Trophoblast cell (in vitro differentiated cells and primary cell): ENCODE results near the gene SPACDR.

Experiments used
- DNase-seq, 2 donors: peaks; one replicate each; pipeline ENCODE4 v3.0.0-alpha.2; 2016
- H2AFZ ChIP-seq: 2 replicates; pipeline ENCODE4 v1.6.1; 2013; ENCODE audit warnings: low read length, moderate library complexity, mild to moderate bottlenecking; ENCODE audit not compliant: insufficient read depth, poor library complexity
- H2AK5ac ChIP-seq: 2 replicates; pipeline ENCODE4 v1.6.1; 2013; ENCODE audit warnings: mild to moderate bottlenecking, low read length
- H2BK120ac ChIP-seq: 2 replicates; pipeline ENCODE4 v1.6.1; 2013; ENCODE audit warnings: low read length, mild to moderate bottlenecking, moderate library complexity; ENCODE audit not compliant: insufficient read depth, poor library complexity
- H2BK12ac ChIP-seq: 2 replicates; pipeline ENCODE4 v1.6.1; 2013; ENCODE audit warnings: mild to moderate bottlenecking, low read length, moderate library complexity
- H2BK5ac ChIP-seq: 2 replicates; pipeline ENCODE4 v1.6.1; 2013; ENCODE audit warnings: low read length, low read depth, moderate library complexity, mild to moderate bottlenecking; ENCODE audit not compliant: poor library complexity
- H3K14ac ChIP-seq: 2 replicates; pipeline ENCODE4 v1.6.1; 2013; ENCODE audit warnings: mild to moderate bottlenecking, low read length
- H3K18ac ChIP-seq: 2 replicates; pipeline ENCODE4 v1.6.1; 2013; ENCODE audit warnings: mild to moderate bottlenecking, low read length
- H3K23ac ChIP-seq: 2 replicates; pipeline ENCODE4 v1.6.1; 2013; ENCODE audit warnings: low read length
- H3K27ac ChIP-seq: 2 replicates; pipeline ENCODE4 v1.5.1; 2013; ENCODE audit warnings: low read depth, mild to moderate bottlenecking, inconsistent platforms, low read length, moderate library complexity
- H3K27me3 ChIP-seq: 2 replicates; pipeline ENCODE4 v1.6.1; 2013; ENCODE audit warnings: inconsistent platforms, mild to moderate bottlenecking, low read length, moderate library complexity; ENCODE audit not compliant: insufficient read depth
- H3K36me3 ChIP-seq, 2 experiments: 1 replicate in 1 of 2; 2 replicates in 1 of 2; pipeline ENCODE4 v1.6.1; 2013; ENCODE audit warnings: low read length in 2 of 2, mild to moderate bottlenecking in 2 of 2, moderate library complexity in 1 of 2; ENCODE audit not compliant: insufficient read depth in 2 of 2, control insufficient read depth in 1 of 2
- H3K4ac ChIP-seq: 2 replicates; pipeline ENCODE4 v1.6.1; 2013; ENCODE audit warnings: low read depth, mild to moderate bottlenecking, low read length, moderate library complexity
- H3K4me1 ChIP-seq, 2 experiments: 1 replicate in 1 of 2; 2 replicates in 1 of 2; pipeline ENCODE4 v1.6.1; 2013; ENCODE audit warnings: low read length in 2 of 2, mild to moderate bottlenecking in 2 of 2, moderate library complexity in 1 of 2; ENCODE audit not compliant: insufficient read depth in 2 of 2, control insufficient read depth in 1 of 2
- H3K4me2 ChIP-seq: 2 replicates; pipeline ENCODE4 v1.6.1; 2013; ENCODE audit warnings: inconsistent platforms, mild to moderate bottlenecking, low read length, moderate library complexity
- H3K4me3 ChIP-seq: 2 replicates; pipeline ENCODE4 v1.5.1; 2013; ENCODE audit warnings: mild to moderate bottlenecking, low read depth, low read length, inconsistent platforms
- H3K79me1 ChIP-seq: one replicate; pipeline ENCODE4 v1.6.1; 2013; ENCODE audit warnings: low read length
- H3K79me2 ChIP-seq: 2 replicates; pipeline ENCODE4 v1.6.1; 2013; ENCODE audit warnings: low read length, mild to moderate bottlenecking; ENCODE audit not compliant: control insufficient read depth, insufficient read depth, poor library complexity
- H3K9ac ChIP-seq: 2 replicates; pipeline ENCODE4 v1.6.1; 2013; ENCODE audit warnings: mild to moderate bottlenecking, low read length
- H3K9me3 ChIP-seq: 2 replicates; pipeline ENCODE4 v1.6.1; 2013; ENCODE audit warnings: low read depth, mild to moderate bottlenecking, control low read depth, inconsistent platforms, low read length; ENCODE audit not compliant: insufficient read depth
- H4K12ac ChIP-seq: 2 replicates; pipeline ENCODE4 v1.6.1; 2013; ENCODE audit warnings: low read depth, mild to moderate bottlenecking, low read length, moderate library complexity
- H4K8ac ChIP-seq: 2 replicates; pipeline ENCODE4 v1.6.1; 2013; ENCODE audit warnings: low read depth, mild to moderate bottlenecking, low read length, moderate library complexity
- H4K91ac ChIP-seq: one replicate; pipeline ENCODE4 v1.6.1; 2013; ENCODE audit warnings: low read depth, mild to moderate bottlenecking, low read length, moderate library complexity
- WGBS: extraction: QIAGEN DNeasy Blood & Tissue Kit; methylation state at CpG from one replicate; pipeline ENCODE4 v1.1.7; 2013; ENCODE audit warnings: missing lambda C conversion rate; ENCODE audit not compliant: insufficient read length, insufficient coverage; ENCODE audit errors: extremely low coverage; 5-methylcytosine and 5-hydroxymethylcytosine counted together

Gene SPACDR

GRCh38 chr7:100465299-100465698, 1.2 kb upstream of the SPACDR start:
- Histone ChIP-seq H2BK12ac (no peak overlapping the region), H3K9me3 (peaks cover 2% of the 10 kb centered on the region), H4K12ac (no peak overlapping the region), H3K27me3 (no peaks in the 10 kb centered on the region), H2BK5ac (no peak overlapping the region), H3K9ac (no peak overlapping the region), H3K27ac (no peak overlapping the region), H3K23ac (no peak overlapping the region), H3K14ac (no peak overlapping the region), H4K91ac (no peak overlapping the region), H3K4ac (no peak overlapping the region), H3K79me1 (no peaks in the 10 kb centered on the region), H3K36me3 (peaks cover 8 to 19% of the 10 kb centered on the region in 2 experiments), H3K4me1 (no peaks in the 10 kb centered on the region), H2BK120ac (no peak overlapping the region), H4K8ac (no peak overlapping the region), H3K4me3 (no peak overlapping the region), H2AFZ (no peak overlapping the region), H2AK5ac (no peak overlapping the region), H3K4me2 (no peak overlapping the region), H3K18ac (no peak overlapping the region), H3K79me2 (no peaks in the 10 kb centered on the region)
- DNase-seq = no peak
- no CpG with 5 or more reads among the region's 8 CpGs for WGBS

GRCh38 chr7:100464791-100465190, 731 bp upstream of the SPACDR start:
- H3K79me1 ChIP-seq = no peaks in the 10 kb centered on the region

DNA sequence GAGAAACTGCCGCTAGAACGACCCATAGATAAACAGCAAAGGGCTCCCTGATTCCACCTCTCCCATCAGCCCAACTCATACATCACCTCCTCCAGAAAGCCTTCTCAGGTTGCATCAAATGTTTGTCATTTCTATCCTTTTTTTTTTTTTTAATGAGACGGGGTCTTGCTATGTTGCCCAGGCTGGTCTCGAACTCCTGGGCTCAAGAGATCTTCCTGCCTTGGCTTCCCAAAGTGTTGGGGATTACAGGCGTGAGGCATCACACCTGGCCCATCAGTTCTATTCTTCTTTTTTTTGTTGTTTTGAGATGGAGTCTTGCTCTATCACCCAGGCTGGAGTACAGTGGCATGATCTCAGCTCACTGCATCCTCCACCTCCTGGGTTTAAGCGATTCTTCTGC, 7.0 kb downstream of the SPACDR start:
- Histone ChIP-seq H3K14ac (no peak overlapping the region), H3K4me3 (no peak overlapping the region), H3K18ac (no peak overlapping the region), H3K36me3 (no peaks in the 10 kb centered on the region), H3K9me3 (no peaks in the 10 kb centered on the region), H3K27me3 (no peaks in the 10 kb centered on the region), H3K4ac (no peak overlapping the region), H3K4me2 (no peak overlapping the region), H4K8ac (no peak overlapping the region), H3K79me1 (no peaks in the 10 kb centered on the region), H3K23ac (no peak overlapping the region), H3K79me2 (no peaks in the 10 kb centered on the region), H2BK12ac (no peak overlapping the region), H3K27ac (no peak overlapping the region), H2BK120ac (no peak overlapping the region), H2AFZ (no peak overlapping the region), H2AK5ac (no peak overlapping the region), H3K9ac (no peak overlapping the region), H3K4me1 (no peaks in the 10 kb centered on the region), H4K91ac (no peak overlapping the region), H2BK5ac (no peak overlapping the region), H4K12ac (no peak overlapping the region)
- DNase-seq = no peak
- no CpG with 5 or more reads among the region's 6 CpGs for WGBS

More at GRCh38 chr7:100464791-100465190, 731 bp upstream of the SPACDR start:
- Histone ChIP-seq H2AK5ac (no peak overlapping the region), H3K4me1 (no peaks in the 10 kb centered on the region), H3K79me2 (no peaks in the 10 kb centered on the region), H4K12ac (no peak overlapping the region), H2BK12ac (no peak overlapping the region), H3K27me3 (no peaks in the 10 kb centered on the region), H3K4me2 (no peak overlapping the region), H3K9me3 (peaks cover 2% of the 10 kb centered on the region), H3K27ac (no peak overlapping the region), H4K91ac (no peak overlapping the region), H3K18ac (no peak overlapping the region), H3K4me3 (no peak overlapping the region), H3K14ac (no peak overlapping the region), H3K9ac (no peak overlapping the region), H3K4ac (no peak overlapping the region), H4K8ac (no peak overlapping the region), H3K36me3 (peaks cover 8 to 18% of the 10 kb centered on the region in 2 experiments), H2BK120ac (no peak overlapping the region), H2BK5ac (no peak overlapping the region), H2AFZ (no peak overlapping the region), H3K23ac (no peak overlapping the region)
- no peak for DNase-seq
- no CpG with 5 or more reads among the region's 2 CpGs for WGBS

- Histone ChIP-seq H3K79me1 (no peaks in the 10 kb centered on the region), H3K23ac (no peak overlapping the region), H3K14ac (no peak overlapping the region), H3K27me3 (no peaks in the 10 kb centered on the region), H4K91ac (no peak overlapping the region), H2BK5ac (no peak overlapping the region), H3K4ac (no peak overlapping the region), H4K12ac (no peak overlapping the region), H3K4me2 (no peak overlapping the region), H2BK120ac (no peak overlapping the region), H3K4me1 (no peaks in the 10 kb centered on the region), H2AK5ac (no peak overlapping the region), H3K9me3 (no peaks in the 10 kb centered on the region), H4K8ac (no peak overlapping the region), H3K9ac (no peak overlapping the region), H2BK12ac (no peak overlapping the region), H3K4me3 (no peak overlapping the region), H3K79me2 (no peaks in the 10 kb centered on the region), H3K36me3 (no peaks in the 10 kb centered on the region), H2AFZ (no peak overlapping the region), H3K27ac (no peak overlapping the region), H3K18ac (no peak overlapping the region)
- DNase-seq = no peak
- WGBS = 100% methylated on average over 2 of the region's 14 CpGs
Measured at GRCh38 chr7:100456562-100456961, 7.5 kb downstream of the SPACDR start.
